GM21723 (cell line): ENCODE results near the gene IGSF10.

ENCODE experiments used
- ATAC-seq: cut with Tn5 transposase; IDR thresholded peaks from one replicate; pipeline ENCODE4 v1.9.1; 2021; ENCODE audit warnings: mild to moderate bottlenecking, moderate library complexity; ENCODE audit not compliant: unreplicated experiment

The IGSF10 gene

GRCh38 chr3:151467069-151467468 lies 6.2 kb upstream of the IGSF10 start:
- no peak for ATAC-seq

- ATAC-seq = no peak
Observed at GRCh38 chr3:151462991-151463390, 2.1 kb upstream of the IGSF10 start.

GRCh38 chr3:151462278-151462780 lies 1.5 kb upstream of the IGSF10 start:
- no peak for ATAC-seq

- ATAC-seq = no peak
Observed at GRCh38 chr3:151460228-151460627, 633 bp downstream of the IGSF10 start.

GRCh38 chr3:151459358-151459757 lies 1.5 kb downstream of the IGSF10 start:
- ATAC-seq = no peak

GRCh38 chr3:151456065-151456464 lies 4.8 kb downstream of the IGSF10 start:
- no peak for ATAC-seq

GRCh38 chr3:151452841-151453240 lies 8.0 kb downstream of the IGSF10 start:
- ATAC-seq = no peak

DNA sequence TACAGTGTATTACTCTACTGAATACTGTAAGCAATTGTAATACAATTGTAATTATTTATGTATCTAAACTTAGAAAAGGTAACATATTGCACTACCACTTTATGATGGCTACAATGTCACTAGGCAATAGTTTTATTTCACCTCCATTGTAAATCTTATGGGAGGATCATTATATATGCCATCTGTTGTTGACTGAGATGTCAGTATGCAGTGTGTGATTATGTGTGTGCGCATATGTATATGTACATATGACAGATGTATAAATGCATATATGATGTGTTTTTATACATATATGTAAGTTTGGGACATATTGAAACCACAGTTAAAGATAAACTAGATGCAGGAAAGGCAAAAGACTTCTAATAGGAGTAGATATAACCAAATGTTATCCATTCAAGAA lies 8.5 kb downstream of the IGSF10 start:
- ATAC-seq = no peak

DNA sequence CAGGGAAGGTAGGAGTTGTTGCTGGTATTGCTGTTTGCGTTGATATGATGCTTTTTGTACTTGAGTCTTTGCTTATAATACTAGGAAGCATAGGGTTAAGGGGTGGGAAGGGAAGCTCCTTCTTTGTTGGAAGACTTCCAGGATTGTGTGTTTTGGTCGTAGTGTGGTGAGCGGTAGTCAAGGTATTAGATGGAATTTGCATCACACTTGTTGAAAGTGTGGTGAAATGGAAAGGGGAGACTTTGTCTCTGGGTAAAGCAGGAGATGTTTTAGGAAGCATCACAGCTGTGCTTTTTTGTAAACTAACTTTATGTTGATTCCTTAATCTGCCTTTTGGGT lies 14.9 kb downstream of the IGSF10 start:
- no peak for ATAC-seq

- ATAC-seq = no peak
Observed at GRCh38 chr3:151445273-151446001, 15.4 kb downstream of the IGSF10 start.

DNA sequence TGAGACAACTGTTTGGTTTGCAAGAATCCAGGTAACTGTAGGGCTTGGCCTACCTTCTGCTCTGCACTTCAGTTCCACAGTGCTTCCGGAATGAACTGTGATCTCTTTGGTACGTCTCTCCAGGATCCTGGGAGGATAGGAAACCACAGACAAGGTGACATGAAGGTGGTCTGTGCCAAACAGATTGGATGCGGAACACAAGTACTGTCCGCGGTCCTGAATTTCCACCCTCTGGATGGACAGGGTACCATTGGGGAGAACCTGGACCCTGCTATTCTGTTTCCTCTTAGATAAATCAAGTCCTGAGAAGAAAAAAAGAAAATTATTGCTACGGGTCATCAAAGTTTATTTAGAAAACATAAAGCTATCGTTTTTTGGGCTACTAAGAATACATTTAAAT lies 17.3 kb downstream of the IGSF10 start:
- no peak for ATAC-seq

GRCh38 chr3:151440940-151441339 lies 19.9 kb downstream of the IGSF10 start:
- ATAC-seq = no peak

DNA sequence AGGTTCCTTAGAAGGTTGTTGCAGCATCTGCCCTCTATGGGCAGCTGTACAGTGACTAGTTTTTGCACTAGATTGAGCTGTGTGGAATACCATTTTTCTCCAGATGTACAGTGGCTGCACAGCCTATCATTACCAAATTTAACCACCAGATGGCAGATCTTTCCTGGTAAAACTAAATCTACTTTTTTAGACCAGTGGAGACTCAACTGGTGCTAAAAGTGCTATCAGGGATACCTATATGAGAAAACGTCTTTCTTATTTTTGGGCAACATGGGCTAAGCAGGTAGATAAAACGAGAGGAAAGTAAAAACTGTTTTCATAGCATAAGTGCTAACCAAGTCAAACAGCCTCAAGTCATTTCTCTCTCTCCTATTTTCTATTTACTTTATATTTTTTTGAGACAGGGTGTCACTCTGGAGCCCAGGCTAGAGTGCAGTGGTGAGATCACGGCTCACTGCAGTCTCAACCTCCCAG lies 21.2 kb downstream of the IGSF10 start:
- peak; percentile 84 for ATAC-seq

- no peak for ATAC-seq
Observed at GRCh38 chr3:151437906-151438305, 23.0 kb downstream of the IGSF10 start.

GRCh38 chr3:151436675-151437446 lies 24.0 kb downstream of the IGSF10 start:
- no peak for ATAC-seq

GRCh38 chr3:151434151-151434890 lies 26.5 kb downstream of the IGSF10 start:
- no peak for ATAC-seq

DNA sequence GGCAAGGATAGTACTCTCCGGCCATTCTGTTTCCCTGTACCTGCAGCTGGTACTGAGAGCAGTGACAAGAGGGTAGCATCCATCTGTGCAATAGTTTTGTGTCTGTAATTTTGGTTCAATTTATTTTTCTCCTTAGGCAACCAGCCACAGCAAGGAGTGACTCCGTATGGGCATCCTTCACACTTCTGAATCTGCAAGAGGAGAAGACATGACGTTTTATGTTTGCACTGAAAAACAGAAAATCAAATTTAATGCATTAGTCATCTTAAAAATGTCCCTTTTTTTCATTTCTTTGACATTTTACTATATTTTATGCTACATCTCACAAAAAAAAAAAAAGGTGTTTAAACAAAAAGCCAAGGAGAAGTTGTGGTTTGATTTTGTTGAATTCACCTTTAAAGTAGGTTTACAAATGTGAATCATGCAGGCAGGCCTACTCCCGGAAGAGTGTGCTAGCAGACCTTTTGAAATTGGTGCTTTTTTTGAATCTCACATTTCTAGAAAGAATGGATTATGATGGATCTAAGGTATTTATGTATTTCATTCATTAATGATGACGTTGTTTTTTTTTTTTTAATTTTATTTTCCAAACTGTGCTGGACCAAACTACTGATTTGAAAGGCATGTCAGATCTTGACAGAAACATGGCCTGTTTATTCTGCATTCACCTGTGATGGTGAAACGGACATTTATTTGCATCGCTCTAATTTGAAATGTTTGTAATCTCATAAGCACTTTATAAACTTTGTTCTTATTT lies 28.1 kb downstream of the IGSF10 start:
- ATAC-seq = no peak

DNA sequence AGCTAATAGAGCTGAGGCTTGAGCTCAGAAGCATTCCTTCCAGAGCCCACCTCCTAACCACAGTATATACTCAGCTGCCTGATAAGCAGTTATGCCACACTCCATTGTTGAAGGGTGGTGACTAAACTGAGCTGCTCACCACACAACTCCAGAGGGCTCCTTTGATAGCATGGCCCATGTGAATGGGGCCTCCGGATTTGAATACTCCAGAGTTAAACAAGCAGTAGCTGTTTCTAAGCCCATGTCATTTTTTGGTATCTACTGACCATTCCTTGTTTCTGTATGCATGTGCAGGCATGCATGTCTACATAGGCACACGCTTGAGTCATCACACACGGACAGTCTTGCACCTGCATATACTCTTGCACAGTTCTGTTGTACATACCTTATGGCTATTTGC lies 28.9 kb downstream of the IGSF10 start:
- no peak for ATAC-seq

- ATAC-seq = no peak
Observed at GRCh38 chr3:151430821-151431484, 29.9 kb downstream of the IGSF10 start.

DNA sequence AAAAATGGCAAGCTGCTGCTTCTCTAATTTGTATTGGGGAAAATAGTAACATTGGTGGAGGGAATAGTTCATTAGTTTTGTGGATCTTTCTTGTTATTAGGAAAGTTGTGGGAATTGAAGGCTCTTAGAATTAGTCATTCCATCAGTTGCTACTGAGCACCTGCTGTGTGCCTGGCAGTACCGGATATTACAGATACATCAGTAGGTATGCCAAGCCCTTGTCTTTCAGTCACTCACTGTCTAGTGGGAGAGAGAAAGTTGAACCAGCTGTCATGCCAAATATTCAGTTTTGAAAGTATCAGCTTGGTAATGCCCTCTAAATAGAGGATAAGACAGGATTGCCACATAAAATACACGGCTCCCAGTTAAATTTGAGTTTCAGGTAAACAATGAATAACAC lies 32.5 kb downstream of the IGSF10 start:
- ATAC-seq = no peak
